HepG2 (cell line): ENCODE results near the gene COBL. TPM values are rescaled to one million over a fixed set of nuclear protein-coding genes. Genes with fewer than 3 reads are reported as not detected.

ENCODE experiments used
- ATAC-seq: fragments of 200-7000 bp; cut with Tn5 transposase; 3 replicates; pipeline ENCODE4 v1.9.1; 2020; ENCODE audit warnings: mild to moderate bottlenecking, moderate library complexity
- BruUV-seq: library from RNA; stranded (reverse); fragments of 400-500 nt; replicated peaks from 2 replicates; lab custom pipeline; 2021; lab: Mats Ljungman, UMichigan
- CTCF ChIA-PET: fragments of 300-600 bp; formaldehyde crosslinking; extraction: SDS; loops from one replicate; lab custom pipeline; 2021; ENCODE audit warnings: low total read pairs, inconsistent platforms, low intra/inter-chr PET ratio; lab: Yijun Ruan, JAX
- POLR2A ChIA-PET: fragments of 350-600 bp; sonication (Branson Sonifier 250); formaldehyde crosslinking; loops from one replicate; lab custom pipeline; 2020; ENCODE audit warnings: antibody characterized with exemption, inconsistent platforms; lab: Yijun Ruan, JAX
- DNase-seq: peaks from one replicate; pipeline ENCODE4 v3.0.0-alpha.2; 2015; ENCODE audit warnings: low spot score
- FAIRE-seq: peaks from 3 replicates; lab custom pipeline; 2011; peaks lifted over from hg19 to GRCh38; lab: Jason Lieb, UNC
- H2AFZ ChIP-seq: one replicate; pipeline ENCODE4 v1.6.1; 2011; ENCODE audit warnings: low read length, inconsistent platforms
- H3K27ac ChIP-seq: fragments of 300-600 bp; 3 replicates; pipeline ENCODE4 v1.8.0; 2011; ENCODE audit warnings: mixed run types, mild to moderate bottlenecking, mixed read lengths, low read length, inconsistent platforms; ENCODE audit not compliant: insufficient read depth; ENCODE audit errors: extremely low read length
- H3K27me3 ChIP-seq, 2 experiments: fragments of 200-600 bp in 1 of 2; 2 replicates in 1 of 2; 3 replicates in 1 of 2; pipeline versions ENCODE4 v1.6.0 to v1.8.0; 2011; ENCODE audit warnings: low read length in 2 of 2, mild to moderate bottlenecking in 2 of 2, moderate library complexity in 2 of 2, inconsistent platforms in 1 of 2; ENCODE audit not compliant: insufficient read depth in 2 of 2, control insufficient read depth in 1 of 2
- H3K36me3 ChIP-seq, 2 experiments: fragments of 200-600 bp in 1 of 2; replicated peaks in 1 of 2; 2 replicates in 1 of 2; 3 replicates in 1 of 2; pipeline versions ENCODE4 v1.5.1 to v1.8.0; 2011; ENCODE audit warnings: low read length in 2 of 2, inconsistent platforms in 1 of 2; ENCODE audit not compliant: insufficient read depth in 2 of 2, control insufficient read depth in 1 of 2
- H3K4me1 ChIP-seq: 2 replicates; pipeline ENCODE4 v1.5.1; 2012; ENCODE audit warnings: low read length, inconsistent platforms; ENCODE audit not compliant: insufficient read depth
- H3K4me2 ChIP-seq: 2 replicates; pipeline ENCODE4 v1.6.0; 2011; ENCODE audit warnings: low read depth, low read length, inconsistent platforms
- H3K4me3 ChIP-seq, 3 experiments: fragments of 200-600 bp in 1 of 3; sonication (generic), shearing (Covaris generic) in 1 of 3; replicated peaks in 1 of 3; 2 replicates each; pipeline ENCODE4 v1.5.1; 2011 to 2016; ENCODE audit warnings: low read length in 3 of 3, inconsistent platforms in 2 of 3, low read depth in 2 of 3, mild to moderate bottlenecking in 2 of 3, control low read depth in 1 of 3, mixed read lengths in 1 of 3; ENCODE audit not compliant: insufficient read depth in 1 of 3
- H3K79me2 ChIP-seq: one replicate; pipeline ENCODE4 v1.6.1; 2011; ENCODE audit warnings: low read length, inconsistent platforms; ENCODE audit not compliant: insufficient read depth
- H3K9ac ChIP-seq: 2 replicates; pipeline ENCODE4 v1.6.0; 2011; ENCODE audit warnings: mild to moderate bottlenecking, low read depth, low read length, inconsistent platforms; ENCODE audit not compliant: insufficient read depth
- H3K9me3 ChIP-seq: 2 replicates; pipeline ENCODE4 v1.5.1; 2012; ENCODE audit warnings: mild to moderate bottlenecking, low read length
- H4K20me1 ChIP-seq: 2 replicates; pipeline ENCODE4 v1.6.0; 2011; ENCODE audit warnings: inconsistent platforms, mild to moderate bottlenecking, low read length, moderate library complexity; ENCODE audit not compliant: insufficient read depth
- KLF13 ChIP-seq: sonication (generic); formaldehyde crosslinking; IDR thresholded peaks from 2 replicates; pipeline ENCODE4 v1.4.0; 2020; ENCODE audit warnings: mild to moderate bottlenecking, missing genetic modification reagents
- TBP ChIP-seq: sonication (generic); formaldehyde crosslinking; IDR thresholded peaks from 2 replicates; pipeline ENCODE4 v1.5.0; 2020; ENCODE audit warnings: missing genetic modification reagents
- ZBTB20 ChIP-seq: sonication (generic); formaldehyde crosslinking; IDR thresholded peaks from 2 replicates; pipeline ENCODE4 v1.8.1; 2023; ENCODE audit warnings: missing genetic modification reagents, low read depth, mild to moderate bottlenecking, borderline replicate concordance
- ZBTB38 ChIP-seq: sonication (generic); formaldehyde crosslinking; IDR thresholded peaks from 2 replicates; pipeline ENCODE4 v1.5.1; 2020; ENCODE audit warnings: mild to moderate bottlenecking, missing genetic modification reagents
- ZKSCAN8 ChIP-seq: IDR thresholded peaks from 2 replicates; pipeline ENCODE4 v1.6.1; 2016; ENCODE audit warnings: borderline replicate concordance, missing genetic modification reagents, missing compliant biosample characterization
- ZNF878 ChIP-seq: sonication (generic); formaldehyde crosslinking; IDR thresholded peaks from 2 replicates; pipeline ENCODE4 v1.8.1; 2023; ENCODE audit warnings: mild to moderate bottlenecking, missing genetic modification reagents, moderate library complexity
- WGBS: methylation state at CpG from one replicate; pipeline ENCODE4 v1.1.6; 2017; ENCODE audit warnings: low lambda C conversion rate; 5-methylcytosine and 5-hydroxymethylcytosine counted together
- in situ Hi-C: cut with HindIII; loops from 2 replicates; pipeline ENCODE4 v1.10.0; 2017; ENCODE audit warnings: low pct_unique_long_range_greater_than_20kb; ENCODE audit not compliant: extremely low pct_ligation_motif_present
- intact Hi-C: fragments of 100-400 bp; cut with micrococcal nuclease; formaldehyde crosslinking; loops from one replicate; pipeline ENCODE4 v1.10.0; 2022; ENCODE audit not compliant: unreplicated experiment
- polyA plus RNA-seq, 8 experiments: library from polyadenylated mRNA; depleted of rRNA in 3 of 8; stranded (reverse) in 7 of 8; unstranded in 1 of 8; fragments of >200 nt; fragmentation: Illumina TruSeq in 4 of 8; extraction: Trizol in 4 of 8; gene quantifications; 2 replicates each; pipeline versions ENCODE4 v1.2.1 to v1.2.3, GENCODE V29; 2011 to 2016; ENCODE audit warnings: low read depth in 4 of 8, missing spikeins in 1 of 8, mixed read lengths in 1 of 8; ENCODE audit not compliant: insufficient read depth in 1 of 8
- total RNA-seq, 5 experiments: library from RNA; depleted of rRNA; stranded (reverse); fragments of >200 nt; fragmentation: Illumina TruSeq; extraction: Trizol; gene quantifications; 2 replicates each; pipeline ENCODE4 v1.2.3, GENCODE V29; 2016; ENCODE audit warnings: low read depth in 1 of 5

Gene COBL
- total and polyA plus RNA-seq, 2 of the 13 experiments (the other 11 are each of a cell fraction or from before 2014, with no cell fraction given), result 3.8 to 4.9 TPM

GRCh38 chr7:51246258-51247245 is 70.1 kb downstream of the COBL start:
- peaks cover 10% of the 10 kb centered on the region; the same call in 1 of the 2 replicates for H4K20me1 ChIP-seq
- no peak for DNase-seq
- no peak for FAIRE-seq
- no peaks in the 10 kb centered on the region for H3K36me3 ChIP-seq
- no peak overlapping the region for H3K4me2 ChIP-seq
- H3K9ac ChIP-seq, result no peak overlapping the region
- no peaks in the 10 kb centered on the region for H3K27me3 ChIP-seq
- no peak overlapping the region for H3K27ac ChIP-seq
- ChIA-PET POLR2A (no interaction called here), CTCF (no interaction called here)
- H2AFZ ChIP-seq, result no peak overlapping the region
- in situ Hi-C loops, result no loop called here
- ATAC-seq, result no peak
- WGBS, result 86% methylated on average over 10 of the region's 12 CpGs
- H3K4me1 ChIP-seq, result peaks cover 18% of the 10 kb centered on the region
- no TSS peak for BruUV-seq
- no peak overlapping the region for H3K4me3 ChIP-seq
- H3K9me3 ChIP-seq, result no peaks in the 10 kb centered on the region
- intact Hi-C loops, result no loop called here
- H3K79me2 ChIP-seq, result peaks cover 6% of the 10 kb centered on the region
- no peak for TF ChIP-seq KLF13

GRCh38 chr7:51244885-51245284 is 71.7 kb downstream of the COBL start:
- peaks cover 10% of the 10 kb centered on the region; the same call in 1 of the 2 replicates for H4K20me1 ChIP-seq
- no TSS peak for BruUV-seq
- no peak overlapping the region for H3K4me3 ChIP-seq
- in situ Hi-C loops, result no loop called here
- H3K36me3 ChIP-seq, result no peaks in the 10 kb centered on the region
- no peak overlapping the region for H3K27ac ChIP-seq
- no peaks in the 10 kb centered on the region for H3K27me3 ChIP-seq
- peaks cover 4% of the 10 kb centered on the region; the same call in 1 of the 2 replicates for H3K4me1 ChIP-seq
- DNase-seq (no peak), ATAC-seq (no peak), FAIRE-seq (no peak)
- intact Hi-C loops, result no loop called here
- H3K4me2 ChIP-seq, result no peak overlapping the region
- TF ChIP-seq ZBTB38 (CRISPR knock-in tag) (no peak), TBP (CRISPR knock-in tag) (no peak), ZNF878 (CRISPR knock-in tag) (no peak), ZKSCAN8 (CRISPR knock-in tag) (no peak), ZBTB20 (CRISPR knock-in tag) (no peak)
- H3K9ac ChIP-seq, result no peak overlapping the region
- H3K79me2 ChIP-seq, result peaks cover 4% of the 10 kb centered on the region
- ChIA-PET CTCF (no interaction called here), POLR2A (no interaction called here)
- 94% methylated on average over 7 of the region's 7 CpGs for WGBS
- no peaks in the 10 kb centered on the region for H3K9me3 ChIP-seq
- H2AFZ ChIP-seq, result no peak overlapping the region
